Measurements from ENCODE around the gene SSRP1. TPM values are rescaled to one million over a fixed set of nuclear protein-coding genes. Genes with fewer than 3 reads are reported as not detected.

The SSRP1 gene
- total RNA-seq, 4 donors from 2014 or later, result 41.3 to 78.7 (median 56.5) TPM

DNA sequence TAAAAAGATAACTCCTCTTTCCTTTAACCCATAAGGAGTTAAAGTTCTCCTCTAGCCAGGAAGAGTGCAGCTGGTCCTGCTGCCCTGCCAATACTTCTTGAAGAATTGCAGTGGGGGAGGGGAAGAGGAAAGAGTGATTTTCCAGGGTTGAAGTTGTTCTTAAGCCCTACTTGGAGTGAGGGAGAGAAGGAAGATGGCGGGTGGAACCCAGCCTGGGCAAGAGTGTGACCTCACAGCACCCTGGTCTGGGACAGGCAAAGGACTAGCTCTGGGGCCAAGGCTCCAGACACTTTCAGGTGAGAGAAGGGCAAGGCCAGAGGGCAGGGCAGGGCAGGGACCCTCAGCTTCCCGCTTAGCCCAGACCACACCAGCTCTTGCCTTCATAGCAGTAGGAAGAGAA, 17.5 kb downstream of the SSRP1 start:
- no peak for TF ChIP-seq CTCF (IDR thresholded peaks at IDR 0.05; ENCODE audit: low read depth)

DNA sequence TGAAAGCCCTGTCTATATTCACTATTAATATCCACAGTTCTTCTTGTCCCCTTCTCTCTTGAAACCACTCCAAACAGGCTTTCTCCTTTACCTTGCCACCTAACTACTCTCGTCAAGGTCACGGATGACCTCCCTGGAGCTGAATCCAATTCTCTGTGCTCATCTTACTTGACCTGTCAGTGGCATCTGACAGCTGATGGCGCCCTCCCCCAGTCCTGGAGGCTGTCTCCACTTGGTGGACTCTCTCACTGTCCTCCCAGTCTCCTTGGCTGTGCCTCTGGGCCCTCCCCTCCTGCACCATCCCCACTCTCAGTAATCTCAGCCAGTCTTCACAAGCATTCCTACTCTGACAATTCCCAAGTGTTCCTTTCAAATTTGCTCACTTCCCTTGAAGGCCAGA, 19.7 kb downstream of the SSRP1 start:
- no peak for TF ChIP-seq CTCF (IDR thresholded peaks at IDR 0.05; ENCODE audit: low read depth)

DNA sequence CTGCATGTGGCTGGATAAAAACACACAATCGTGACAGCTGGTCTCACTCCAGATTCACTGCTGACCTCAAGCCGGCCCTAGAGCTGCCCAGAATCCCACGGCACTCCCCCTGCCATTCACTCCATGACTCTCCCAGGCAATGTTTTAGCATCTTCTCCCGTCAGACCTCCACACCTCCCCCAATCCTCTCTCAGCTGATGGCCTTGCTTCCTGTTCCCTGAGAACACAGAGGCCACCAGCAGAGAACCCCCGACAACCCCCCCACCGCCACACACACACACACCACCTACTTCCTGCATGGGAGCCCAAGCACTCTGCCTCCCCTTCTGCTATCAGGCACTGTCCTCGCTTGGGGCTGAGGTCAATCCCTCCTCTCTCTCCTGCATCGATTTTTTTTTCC, 20.2 kb downstream of the SSRP1 start:
- no peak for TF ChIP-seq CTCF (IDR thresholded peaks at IDR 0.05; ENCODE audit: low read depth)

- TF ChIP-seq CTCF (IDR thresholded peaks at IDR 0.05; ENCODE audit: low read depth), result no peak
Measured at GRCh38 chr11:57314221-57314973, 21.3 kb downstream of the SSRP1 start.

DNA sequence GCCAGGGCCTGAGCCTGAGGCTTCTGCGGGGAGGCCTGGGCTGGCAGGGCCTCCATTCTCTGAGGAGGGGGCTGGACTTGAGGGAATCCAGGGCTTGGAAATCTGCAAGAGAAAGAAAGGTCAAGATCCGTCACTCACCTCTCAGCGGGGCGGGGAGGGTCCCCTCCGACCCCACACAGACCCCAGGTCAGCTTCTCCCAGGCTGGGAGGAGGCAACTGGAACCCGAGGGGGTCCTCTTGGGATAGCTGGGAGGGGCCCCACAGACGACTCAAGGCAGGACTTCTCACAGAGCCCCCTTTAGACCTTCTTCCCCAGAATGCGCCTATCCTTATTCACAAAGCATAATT, 21.9 kb downstream of the SSRP1 start:
- TF ChIP-seq CTCF (IDR thresholded peaks at IDR 0.05; ENCODE audit: low read depth), result no peak

DNA sequence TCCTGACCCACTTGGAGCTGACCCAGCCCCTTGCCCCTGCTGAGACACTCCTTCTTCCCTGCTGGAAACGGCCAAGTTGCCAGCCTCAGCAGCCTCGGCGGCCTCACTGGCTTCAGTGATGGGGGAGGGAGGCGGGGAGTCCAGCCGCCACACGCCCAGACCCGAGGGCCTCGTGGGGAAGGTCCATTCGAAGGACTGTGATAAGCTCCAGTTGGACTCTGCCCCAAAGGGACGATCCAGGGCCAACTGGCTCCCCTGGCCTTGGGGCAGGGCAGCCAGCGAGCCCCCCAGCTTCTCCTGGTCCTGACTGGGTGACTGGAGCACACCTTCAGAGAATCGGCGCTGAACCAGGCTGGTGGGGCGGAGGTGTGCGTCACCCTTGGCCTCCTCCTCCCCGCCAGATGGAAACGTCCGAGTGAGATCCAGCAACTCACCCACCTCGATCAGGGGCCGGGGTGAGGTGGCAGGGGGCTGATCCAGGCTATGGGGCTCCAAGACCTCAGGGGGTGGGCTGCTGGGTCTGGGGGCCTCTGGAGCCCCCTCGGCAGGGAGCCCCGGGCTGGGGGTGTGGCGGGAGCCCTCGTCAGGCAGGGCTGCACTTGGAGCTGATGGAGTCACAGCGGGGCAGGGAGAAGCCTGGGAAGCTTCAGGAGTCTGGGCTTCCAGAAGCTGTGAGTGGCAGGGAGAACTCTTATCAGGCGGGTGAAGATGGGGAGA, 22.5 kb downstream of the SSRP1 start:
- TF ChIP-seq CTCF (IDR thresholded peaks at IDR 0.05; ENCODE audit: low read depth), result no peak

GRCh38 chr11:57312511-57313021, 23.1 kb downstream of the SSRP1 start:
- no peak for TF ChIP-seq CTCF (IDR thresholded peaks at IDR 0.05; ENCODE audit: low read depth)
